ENCODE data around the gene PEX12. TPM values are rescaled to one million over a fixed set of nuclear protein-coding genes. Genes with fewer than 3 reads are reported as not detected.

Gene PEX12
- 15.8 TPM for polyA plus RNA-seq (2012; ENCODE audit: insufficient read depth, insufficient read length, low read depth)

DNA sequence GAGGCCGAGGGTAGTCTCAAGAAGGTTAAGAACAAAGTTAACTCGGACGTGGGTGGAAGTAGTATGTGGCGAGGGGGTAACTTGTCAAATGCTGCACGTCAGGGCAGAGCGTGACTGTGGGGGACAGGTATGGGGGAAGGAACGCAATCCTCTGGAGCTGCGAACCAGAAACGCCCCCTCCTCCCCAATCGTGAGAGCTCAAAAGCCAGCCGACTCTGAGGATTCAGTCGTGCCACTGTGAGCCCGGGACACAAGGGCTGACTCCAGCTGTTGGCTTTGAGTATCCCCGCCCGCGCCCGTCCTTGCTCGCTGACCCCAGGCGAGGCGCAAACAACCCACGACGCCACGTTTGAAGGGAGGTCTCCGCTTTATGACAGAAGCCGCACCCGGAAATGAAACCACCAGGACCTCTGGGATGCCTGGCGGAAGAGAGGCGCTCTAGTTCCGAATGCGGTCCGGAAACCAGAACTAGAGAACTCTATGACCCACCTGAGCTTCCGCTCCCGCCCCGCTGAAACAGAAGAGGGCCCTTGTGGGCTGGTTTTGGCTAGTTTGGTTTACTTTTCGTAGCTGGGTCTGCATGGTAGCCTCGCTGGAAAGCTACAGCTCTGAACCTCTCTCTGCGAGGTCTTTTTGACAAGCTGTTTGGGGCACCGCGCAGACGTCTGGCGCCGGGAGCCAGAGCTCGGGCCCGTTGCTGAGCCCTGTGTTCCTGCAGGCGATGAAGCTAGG is at the start of gene PEX12:
PEX12 (minus strand) TSS at position 375 of the 732 bp plus-strand sequence. CDS start 550 bp downstream, outside the sequence.
- H3K9me3 ChIP-seq: no peaks in the 10 kb centered on the region
- TF ChIP-seq, protein P1, sequence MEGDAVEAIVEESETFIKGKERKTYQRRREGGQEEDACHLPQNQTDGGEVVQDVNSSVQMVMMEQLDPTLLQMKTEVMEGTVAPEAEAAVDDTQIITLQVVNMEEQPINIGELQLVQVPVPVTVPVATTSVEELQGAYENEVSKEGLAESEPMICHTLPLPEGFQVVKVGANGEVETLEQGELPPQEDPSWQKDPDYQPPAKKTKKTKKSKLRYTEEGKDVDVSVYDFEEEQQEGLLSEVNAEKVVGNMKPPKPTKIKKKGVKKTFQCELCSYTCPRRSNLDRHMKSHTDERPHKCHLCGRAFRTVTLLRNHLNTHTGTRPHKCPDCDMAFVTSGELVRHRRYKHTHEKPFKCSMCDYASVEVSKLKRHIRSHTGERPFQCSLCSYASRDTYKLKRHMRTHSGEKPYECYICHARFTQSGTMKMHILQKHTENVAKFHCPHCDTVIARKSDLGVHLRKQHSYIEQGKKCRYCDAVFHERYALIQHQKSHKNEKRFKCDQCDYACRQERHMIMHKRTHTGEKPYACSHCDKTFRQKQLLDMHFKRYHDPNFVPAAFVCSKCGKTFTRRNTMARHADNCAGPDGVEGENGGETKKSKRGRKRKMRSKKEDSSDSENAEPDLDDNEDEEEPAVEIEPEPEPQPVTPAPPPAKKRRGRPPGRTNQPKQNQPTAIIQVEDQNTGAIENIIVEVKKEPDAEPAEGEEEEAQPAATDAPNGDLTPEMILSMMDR (IDR thresholded peaks at IDR 0.05; ENCODE audit: low read depth, low read length): no peak
- H3K4me3 ChIP-seq (ENCODE audit: low read depth, low read length): peak within 1 kb of the TSS; percentile 76
- H3K27me3 ChIP-seq: peaks cover 2% of the 10 kb centered on the region; the same call in 1 of the 2 replicates
- DNase-seq: peak; percentile 85
- 0 out of 2 replicates have a peak, but pooled peaks cover 6% of the 10 kb centered on the region for H3K36me3 ChIP-seq
- H3K4me1 ChIP-seq: no peaks in the 10 kb centered on the region

DNA sequence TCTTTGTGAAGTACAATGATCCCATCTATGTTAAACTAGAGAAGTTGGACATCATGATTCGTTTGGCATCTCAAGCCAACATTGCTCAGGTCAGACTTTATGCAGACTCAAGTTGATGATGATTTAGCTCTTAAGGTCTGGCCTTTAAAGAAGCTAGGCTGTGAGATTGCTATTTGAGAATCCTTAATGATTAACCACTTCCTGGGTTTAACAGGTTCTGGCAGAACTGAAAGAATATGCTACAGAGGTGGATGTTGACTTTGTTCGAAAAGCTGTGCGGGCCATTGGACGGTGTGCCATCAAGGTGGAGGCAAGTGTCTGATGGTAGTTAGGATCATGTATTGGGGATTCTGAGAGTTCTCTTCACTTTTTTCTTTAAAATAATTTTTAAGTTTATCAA is 49.0 kb upstream of the PEX12 start:
- TF ChIP-seq, protein P1 (IDR thresholded peaks at IDR 0.05; ENCODE audit: low read depth, low read length): no peak
- no peak overlapping the region for H3K4me3 ChIP-seq (ENCODE audit: low read depth, low read length)
- DNase-seq: no peak
- peaks cover 51% of the 10 kb centered on the region for H3K36me3 ChIP-seq
- H3K4me1 ChIP-seq: no peaks in the 10 kb centered on the region
- no peaks in the 10 kb centered on the region for H3K27me3 ChIP-seq
- H3K9me3 ChIP-seq: no peaks in the 10 kb centered on the region

DNA sequence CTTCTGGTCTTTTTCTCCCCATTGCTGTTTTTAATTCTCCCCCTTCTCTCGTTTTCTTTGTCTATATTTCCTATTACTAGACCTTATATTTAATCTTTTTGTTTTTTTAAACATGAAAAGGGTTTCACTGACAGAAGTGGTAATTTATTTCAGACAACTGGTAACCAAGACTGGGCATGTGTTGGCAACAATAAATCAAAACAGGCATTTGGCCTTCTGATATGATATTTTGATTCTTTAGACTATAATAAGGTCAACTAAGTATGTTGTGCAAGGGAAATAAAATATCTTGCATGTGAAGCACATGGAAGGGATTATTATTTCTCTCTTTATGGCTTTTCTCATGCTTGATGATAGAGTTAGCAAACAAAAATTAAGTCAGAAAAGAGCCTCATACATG is 43.4 kb upstream of the PEX12 start:
- DNase-seq: no peak
- peaks cover 25% of the 10 kb centered on the region for H3K36me3 ChIP-seq
- TF ChIP-seq, protein P1 (IDR thresholded peaks at IDR 0.05; ENCODE audit: low read depth, low read length): no peak
- H3K27me3 ChIP-seq: no peaks in the 10 kb centered on the region
- no peak overlapping the region for H3K4me3 ChIP-seq (ENCODE audit: low read depth, low read length)
- no peaks in the 10 kb centered on the region; the same call in 1 of the 2 replicates for H3K4me1 ChIP-seq
- H3K9me3 ChIP-seq: no peaks in the 10 kb centered on the region

DNA sequence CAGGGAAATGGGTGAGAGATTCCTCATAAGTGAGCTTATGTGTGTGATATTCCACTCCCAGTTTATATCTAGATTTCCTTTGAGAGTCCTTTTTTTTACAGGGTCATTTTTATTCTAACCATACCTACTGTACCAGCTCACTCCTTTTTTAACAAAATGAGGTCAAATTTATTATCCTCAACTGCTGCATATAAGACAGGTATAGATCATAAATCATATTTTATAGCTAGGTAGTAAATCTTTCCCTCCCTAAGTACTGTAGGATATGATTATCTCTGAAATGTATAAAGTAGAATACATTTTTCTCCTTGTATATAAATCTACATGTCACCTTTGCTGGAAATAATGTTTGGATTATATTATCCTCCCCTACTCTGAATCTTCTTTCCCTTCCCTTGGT is 40.3 kb upstream of the PEX12 start:
- Histone ChIP-seq H3K27me3 (no peaks in the 10 kb centered on the region), H3K36me3 (peaks cover 8% of the 10 kb centered on the region), H3K4me3 (ENCODE audit: low read depth, low read length) (no peak overlapping the region), H3K9me3 (no peaks in the 10 kb centered on the region), H3K4me1 (no peaks in the 10 kb centered on the region; the same call in 1 of the 2 replicates)
- TF ChIP-seq, protein P1 (IDR thresholded peaks at IDR 0.05; ENCODE audit: low read depth, low read length): no peak
- no peak for DNase-seq

DNA sequence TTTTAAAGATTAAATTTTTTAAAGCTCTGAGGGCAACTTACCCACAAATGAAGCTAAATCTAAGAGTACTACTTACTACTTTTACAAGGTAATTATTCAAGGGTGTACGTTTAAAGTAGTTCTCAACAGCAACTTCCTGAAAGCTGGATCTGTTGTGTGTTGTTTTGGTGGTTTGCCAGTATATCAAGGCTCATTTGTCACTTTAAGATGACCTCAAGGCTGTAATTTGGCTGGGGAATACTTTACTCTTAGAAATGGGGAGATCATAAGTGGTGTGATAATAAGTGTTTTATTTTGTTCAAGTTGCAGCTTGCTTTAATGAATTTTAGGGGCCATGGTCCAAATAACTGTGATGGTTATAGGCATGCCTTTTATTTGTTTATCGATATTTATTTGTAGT is 39.1 kb upstream of the PEX12 start:
- no peak for DNase-seq
- Histone ChIP-seq H3K4me1 (no peaks in the 10 kb centered on the region; the same call in 1 of the 2 replicates), H3K27me3 (no peaks in the 10 kb centered on the region), H3K4me3 (ENCODE audit: low read depth, low read length) (no peak overlapping the region), H3K9me3 (no peaks in the 10 kb centered on the region), H3K36me3 (peaks cover 17% of the 10 kb centered on the region)
- TF ChIP-seq, protein P1 (IDR thresholded peaks at IDR 0.05; ENCODE audit: low read depth, low read length): no peak

DNA sequence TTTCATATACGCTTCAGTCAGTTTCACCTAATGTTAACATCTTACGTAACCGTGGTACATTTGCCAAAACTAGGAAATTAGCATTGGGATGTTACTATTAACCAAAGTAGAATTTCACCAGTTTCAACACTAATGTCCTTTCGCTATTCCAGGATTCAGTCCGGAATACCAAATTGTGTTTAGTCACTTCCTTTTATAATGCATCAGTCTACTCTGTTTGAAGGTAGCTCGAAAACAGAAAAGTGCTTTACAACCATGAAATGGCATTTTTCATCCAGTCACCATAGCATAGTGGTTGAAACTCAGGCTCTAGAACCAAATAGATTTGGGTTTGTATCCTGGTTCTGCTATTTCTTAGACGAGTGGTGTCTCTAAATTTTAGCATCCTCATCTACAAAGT is 38.2 kb upstream of the PEX12 start:
- Histone ChIP-seq H3K27me3 (no peaks in the 10 kb centered on the region), H3K9me3 (no peaks in the 10 kb centered on the region), H3K36me3 (peaks cover 19% of the 10 kb centered on the region), H3K4me1 (no peaks in the 10 kb centered on the region; the same call in 1 of the 2 replicates), H3K4me3 (ENCODE audit: low read depth, low read length) (no peak overlapping the region)
- no peak for DNase-seq
- TF ChIP-seq, protein P1 (IDR thresholded peaks at IDR 0.05; ENCODE audit: low read depth, low read length): no peak

All from BE2C (cell line).